NK-92 (cell line): ENCODE data around the gene CYB561D1.
A peak's percentile ranks its signal among the peaks of the same experiment; 100 is the strongest.

ENCODE experiments used
- DNase-seq: peaks from one replicate; lab custom pipeline; 2025; ENCODE audit not compliant: unreplicated experiment; lab: John Stamatoyannopoulos, UW

The CYB561D1 gene

GRCh38 chr1:109527846-109528695 lies 34.2 kb downstream of the CYB561D1 start:
- no peak for DNase-seq

GRCh38 chr1:109528712-109529111 lies 34.8 kb downstream of the CYB561D1 start:
- DNase-seq: no peak

GRCh38 chr1:109529881-109530456 lies 36.1 kb downstream of the CYB561D1 start:
- no peak for DNase-seq

GRCh38 chr1:109530457-109531087 lies 36.7 kb downstream of the CYB561D1 start:
- DNase-seq: no peak

- DNase-seq: no peak
These were observed 37.5 kb downstream of the CYB561D1 start for GRCh38 chr1:109531380-109531779.

- DNase-seq: no peak
These were observed 38.0 kb downstream of the CYB561D1 start for GRCh38 chr1:109531826-109532364.

GRCh38 chr1:109532365-109533136 lies 38.7 kb downstream of the CYB561D1 start:
- DNase-seq: peak; percentile 29

GRCh38 chr1:109534307-109534858 lies 40.5 kb downstream of the CYB561D1 start:
- DNase-seq: no peak

- no peak for DNase-seq
These were observed 41.6 kb downstream of the CYB561D1 start for GRCh38 chr1:109535481-109535880.

- DNase-seq: no peak
These were observed 42.1 kb downstream of the CYB561D1 start for GRCh38 chr1:109535971-109536491.

- DNase-seq: no peak
These were observed 43.7 kb downstream of the CYB561D1 start for GRCh38 chr1:109537450-109538178.

- DNase-seq: no peak
These were observed 45.1 kb downstream of the CYB561D1 start for GRCh38 chr1:109538827-109539555.

GRCh38 chr1:109539676-109540075 lies 45.8 kb downstream of the CYB561D1 start, which contains the start of gene GPR61:
GPR61 (plus strand) TSS chr1:109539872; CDS start chr1:109543023, 3,151 bp downstream.
- DNase-seq: no peak

- no peak for DNase-seq
These were observed 47.2 kb downstream of the CYB561D1 start for GRCh38 chr1:109541102-109541501.

- DNase-seq: no peak
These were observed 48.8 kb downstream of the CYB561D1 start for GRCh38 chr1:109542657-109543056.

GRCh38 chr1:109543283-109543987 lies 49.5 kb downstream of the CYB561D1 start:
- DNase-seq: no peak

GRCh38 chr1:109543988-109544735 lies 50.3 kb downstream of the CYB561D1 start:
- DNase-seq: no peak
